ENCODE data around the gene SH3YL1.

SH3YL1 gene

DNA sequence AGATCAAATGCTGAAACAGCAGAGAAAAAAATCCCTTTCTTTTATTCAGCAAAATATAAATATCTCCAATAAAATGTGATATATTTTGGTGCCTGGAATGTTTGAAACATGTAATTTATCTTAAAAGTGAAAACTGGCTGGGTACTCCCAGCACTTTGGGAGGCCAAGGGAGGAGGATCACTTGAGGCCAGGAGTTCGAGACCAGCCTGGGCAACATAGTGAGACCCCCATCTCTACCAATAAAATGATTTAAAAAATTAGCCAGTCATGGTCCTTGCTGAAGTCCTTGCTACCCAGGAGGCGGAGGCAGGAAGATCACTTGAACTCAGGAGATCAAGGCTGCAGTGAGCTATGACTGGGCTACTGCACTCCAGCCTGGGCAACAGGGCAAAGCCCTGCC, 8.6 kb downstream of the SH3YL1 start:
- H3K9me3 ChIP-seq = peaks cover 0 to 15% (median 0%) of the 10 kb centered on the region in 3 donors
- peaks cover 5 to 18% (median 6%) of the 10 kb centered on the region in 3 donors for H3K36me3 ChIP-seq
- TF ChIP-seq CTCF (IDR thresholded peaks at IDR 0.05) = no peak
- intact Hi-C loops (cut with DNase I; ENCODE audit: low total_unique reads) = no loop called here
- no peaks in the 10 kb centered on the region for H3K4me1 ChIP-seq
- no peak overlapping the region for H3K4me3 ChIP-seq
- no peaks in the 10 kb centered on the region for H3K27me3 ChIP-seq
- no peak overlapping the region for H3K27ac ChIP-seq
- DNase-seq = no peak

DNA sequence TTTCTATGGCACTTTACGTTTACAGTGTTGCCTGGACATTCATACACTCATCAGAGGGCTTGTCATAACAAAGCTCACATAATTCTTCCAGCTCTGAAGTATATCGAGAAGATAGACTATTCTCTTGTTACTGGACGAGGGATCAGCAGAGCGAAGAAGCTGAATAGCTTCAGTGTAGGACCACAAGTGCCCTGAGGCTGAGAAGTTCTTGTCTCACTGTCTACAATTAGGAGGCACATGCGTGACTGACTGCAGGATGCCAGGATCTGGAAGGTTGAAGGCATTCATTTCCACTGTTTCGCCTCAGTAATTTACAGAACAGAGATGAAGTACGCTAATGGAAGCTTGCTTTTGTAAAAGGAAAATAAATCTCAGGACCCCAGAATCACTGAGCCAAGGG, 9.6 kb downstream of the SH3YL1 start:
- H3K27ac ChIP-seq = no peak overlapping the region
- intact Hi-C loops (cut with DNase I; ENCODE audit: low total_unique reads) = no loop called here
- H3K9me3 ChIP-seq = peaks cover 0 to 15% (median 0%) of the 10 kb centered on the region in 3 donors
- TF ChIP-seq CTCF (IDR thresholded peaks at IDR 0.05) = no peak
- no peak overlapping the region for H3K4me3 ChIP-seq
- H3K36me3 ChIP-seq = peaks cover 11 to 26% (median 13%) of the 10 kb centered on the region in 3 donors
- H3K27me3 ChIP-seq = no peaks in the 10 kb centered on the region
- no peak for DNase-seq
- no peaks in the 10 kb centered on the region for H3K4me1 ChIP-seq

- Histone ChIP-seq H3K4me1 (no peaks in the 10 kb centered on the region), H3K36me3 (peaks cover 11 to 33% (median 16%) of the 10 kb centered on the region in 3 donors), H3K4me3 (no peak overlapping the region), H3K27me3 (no peaks in the 10 kb centered on the region), H3K9me3 (peaks cover 0 to 14% (median 0%) of the 10 kb centered on the region in 3 donors), H3K27ac (no peak overlapping the region)
- no peak for TF ChIP-seq CTCF (IDR thresholded peaks at IDR 0.05)
- DNase-seq = no peak
- intact Hi-C loops (cut with DNase I; ENCODE audit: low total_unique reads) = no loop called here
Measured at GRCh38 chr2:253202-253638, 10.6 kb downstream of the SH3YL1 start.

GRCh38 chr2:252001-252602, 11.7 kb downstream of the SH3YL1 start:
- no peak for TF ChIP-seq CTCF (IDR thresholded peaks at IDR 0.05)
- Histone ChIP-seq H3K27me3 (no peaks in the 10 kb centered on the region), H3K4me1 (no peaks in the 10 kb centered on the region), H3K4me3 (no peak overlapping the region), H3K27ac (no peak overlapping the region), H3K9me3 (peaks cover 0 to 7% (median 0%) of the 10 kb centered on the region in 3 donors), H3K36me3 (peaks cover 11 to 39% (median 16%) of the 10 kb centered on the region in 3 donors)
- no peak for DNase-seq
- intact Hi-C loops (cut with DNase I; ENCODE audit: low total_unique reads) = no loop called here

GRCh38 chr2:249538-250042, 14.2 kb downstream of the SH3YL1 start:
- no peak for TF ChIP-seq CTCF (IDR thresholded peaks at IDR 0.05)
- intact Hi-C loops (cut with DNase I; ENCODE audit: low total_unique reads) = no loop called here

More at GRCh38 chr2:249538-250042, 14.2 kb downstream of the SH3YL1 start:
- H3K4me3 ChIP-seq = no peak overlapping the region
- no peak for DNase-seq
- no peaks in the 10 kb centered on the region for H3K27me3 ChIP-seq
- H3K4me1 ChIP-seq = no peaks in the 10 kb centered on the region
- H3K9me3 ChIP-seq = no peaks in the 10 kb centered on the region
- peaks cover 16 to 60% (median 22%) of the 10 kb centered on the region in 3 donors for H3K36me3 ChIP-seq
- H3K27ac ChIP-seq = no peak overlapping the region

Data from tibial artery (tissue), 4 donors.